ENCODE data around the gene AGBL5. TPM values are rescaled to one million over a fixed set of nuclear protein-coding genes. Genes with fewer than 3 reads are reported as not detected.

The AGBL5 gene
- total and polyA plus RNA-seq, 2 donors (not counting 1 experiment from before 2014, with no cell fraction given): 19.8 to 20.9 TPM

- TF ChIP-seq EZH2 (IDR thresholded peaks at IDR 0.05; ENCODE audit: low read length, missing control alignments): no peak
- TF ChIP-seq CTCF (conservative IDR thresholded peaks at IDR 0.05 in 1 of 2, IDR thresholded peaks at IDR 0.05 in 1 of 2; ENCODE audit: low read depth in 1 of 2, low read length in 2 of 2): no peak
- no peak overlapping the region for H2AFZ ChIP-seq (ENCODE audit: low read length)
- H3K36me3 ChIP-seq (ENCODE audit: control insufficient read depth, insufficient read depth, low read length): no peaks in the 10 kb centered on the region
- no peaks in the 10 kb centered on the region for H4K20me1 ChIP-seq (ENCODE audit: control insufficient read depth, extremely low read depth, insufficient read depth, low read length)
- no peaks in the 10 kb centered on the region for H3K79me2 ChIP-seq (ENCODE audit: control insufficient read depth, insufficient read depth, low read length)
- no peak overlapping the region for H3K27ac ChIP-seq (ENCODE audit: insufficient read depth, low read length)
- H3K27me3 ChIP-seq (ENCODE audit: control insufficient read depth, insufficient read depth, low read length): no peaks in the 10 kb centered on the region
- no peak overlapping the region for H3K9ac ChIP-seq (ENCODE audit: insufficient read depth, low read length)
- no peaks in the 10 kb centered on the region for H3K4me1 ChIP-seq (ENCODE audit: control insufficient read depth, extremely low read depth, insufficient read depth, low read length)
- H3K4me2 ChIP-seq (ENCODE audit: extremely low read depth, insufficient read depth, low read length): no peak overlapping the region
- DNase-seq (ENCODE audit: low read depth in 2 of 2): no peak
- no peak overlapping the region for H3K4me3 ChIP-seq (replicated peaks in 1 of 4; ENCODE audit: control extremely low read depth in 1 of 4, insufficient read depth in 1 of 4, low read depth in 3 of 4, low read length in 4 of 4)
- no peaks in the 10 kb centered on the region for H3K9me3 ChIP-seq (ENCODE audit: control insufficient read depth, insufficient read depth, low read depth, low read length)
Observed at GRCh38 chr2:27097341-27097740, 45.9 kb downstream of the AGBL5 start.

GRCh38 chr2:27099334-27099955 lies 48.0 kb downstream of the AGBL5 start:
- Histone ChIP-seq H3K4me1 (ENCODE audit: control insufficient read depth, extremely low read depth, insufficient read depth, low read length) (no peaks in the 10 kb centered on the region), H3K9me3 (ENCODE audit: control insufficient read depth, insufficient read depth, low read depth, low read length) (no peaks in the 10 kb centered on the region), H3K79me2 (ENCODE audit: control insufficient read depth, insufficient read depth, low read length) (no peaks in the 10 kb centered on the region), H4K20me1 (ENCODE audit: control insufficient read depth, extremely low read depth, insufficient read depth, low read length) (no peaks in the 10 kb centered on the region), H3K36me3 (ENCODE audit: control insufficient read depth, insufficient read depth, low read length) (no peaks in the 10 kb centered on the region), H3K27me3 (ENCODE audit: control insufficient read depth, insufficient read depth, low read length) (no peaks in the 10 kb centered on the region), H3K4me3 (replicated peaks in 1 of 4; ENCODE audit: control extremely low read depth in 1 of 4, insufficient read depth in 1 of 4, low read depth in 3 of 4, low read length in 4 of 4) (no peak overlapping the region), H3K27ac (ENCODE audit: insufficient read depth, low read length) (no peak overlapping the region), H2AFZ (ENCODE audit: low read length) (no peak overlapping the region), H3K4me2 (ENCODE audit: extremely low read depth, insufficient read depth, low read length) (no peak overlapping the region), H3K9ac (ENCODE audit: insufficient read depth, low read length) (no peak overlapping the region)
- TF ChIP-seq EZH2 (IDR thresholded peaks at IDR 0.05; ENCODE audit: low read length, missing control alignments): no peak
- no peak for TF ChIP-seq CTCF (conservative IDR thresholded peaks at IDR 0.05 in 1 of 2, IDR thresholded peaks at IDR 0.05 in 1 of 2; ENCODE audit: low read depth in 1 of 2, low read length in 2 of 2)
- DNase-seq (ENCODE audit: low read depth in 2 of 2): no peak

GRCh38 chr2:27100036-27100435 lies 48.6 kb downstream of the AGBL5 start:
- no peak overlapping the region for H3K27ac ChIP-seq (ENCODE audit: insufficient read depth, low read length)
- peaks cover 2% of the 10 kb centered on the region for H3K27me3 ChIP-seq (ENCODE audit: control insufficient read depth, insufficient read depth, low read length)
- no peak overlapping the region for H3K4me3 ChIP-seq (replicated peaks in 1 of 4; ENCODE audit: control extremely low read depth in 1 of 4, insufficient read depth in 1 of 4, low read depth in 3 of 4, low read length in 4 of 4)
- no peaks in the 10 kb centered on the region for H3K9me3 ChIP-seq (ENCODE audit: control insufficient read depth, insufficient read depth, low read depth, low read length)
- H3K4me2 ChIP-seq (ENCODE audit: extremely low read depth, insufficient read depth, low read length): no peak overlapping the region
- no peak overlapping the region for H3K9ac ChIP-seq (ENCODE audit: insufficient read depth, low read length)
- H3K79me2 ChIP-seq (ENCODE audit: control insufficient read depth, insufficient read depth, low read length): no peaks in the 10 kb centered on the region
- H2AFZ ChIP-seq (ENCODE audit: low read length): no peak overlapping the region
- no peak for TF ChIP-seq EZH2 (IDR thresholded peaks at IDR 0.05; ENCODE audit: low read length, missing control alignments)
- no peak for TF ChIP-seq CTCF (conservative IDR thresholded peaks at IDR 0.05 in 1 of 2, IDR thresholded peaks at IDR 0.05 in 1 of 2; ENCODE audit: low read depth in 1 of 2, low read length in 2 of 2)
- no peak for DNase-seq (ENCODE audit: low read depth in 2 of 2)
- H3K36me3 ChIP-seq (ENCODE audit: control insufficient read depth, insufficient read depth, low read length): no peaks in the 10 kb centered on the region
- H4K20me1 ChIP-seq (ENCODE audit: control insufficient read depth, extremely low read depth, insufficient read depth, low read length): no peaks in the 10 kb centered on the region
- H3K4me1 ChIP-seq (ENCODE audit: control insufficient read depth, extremely low read depth, insufficient read depth, low read length): no peaks in the 10 kb centered on the region

All from fibroblast of lung (primary cell).